Mesenchymal stem cell (in vitro differentiated cells and primary cell): ENCODE results near the gene SNF8.

ENCODE experiments used
- DNase-seq: peaks from one replicate; pipeline ENCODE4 v3.0.0-alpha.2; 2013
- H2AFZ ChIP-seq: one replicate; pipeline ENCODE4 v1.6.1; 2013; ENCODE audit warnings: low read depth, mild to moderate bottlenecking, control low read depth, inconsistent platforms, low read length, moderate library complexity
- H2AK5ac ChIP-seq: 2 replicates; pipeline ENCODE4 v1.6.1; 2013; ENCODE audit warnings: low read length, moderate library complexity, mild to moderate bottlenecking, inconsistent platforms; ENCODE audit not compliant: severe bottlenecking
- H2BK120ac ChIP-seq: one replicate; pipeline ENCODE4 v1.6.1; 2013; ENCODE audit warnings: low read depth, mild to moderate bottlenecking, inconsistent platforms, low read length, moderate library complexity
- H2BK12ac ChIP-seq, 2 experiments: one replicate each; pipeline ENCODE4 v1.6.1; 2013; ENCODE audit warnings: inconsistent platforms in 2 of 2, low read length in 2 of 2, mild to moderate bottlenecking in 2 of 2, moderate library complexity in 2 of 2, control low read depth in 1 of 2
- H2BK15ac ChIP-seq: one replicate; pipeline ENCODE4 v1.6.1; 2013; ENCODE audit warnings: mild to moderate bottlenecking, low read depth, inconsistent platforms; ENCODE audit not compliant: poor library complexity, severe bottlenecking
- H2BK5ac ChIP-seq: 2 replicates; pipeline ENCODE4 v1.6.1; 2013; ENCODE audit warnings: low read depth, mild to moderate bottlenecking, low read length, control low read depth, inconsistent platforms; ENCODE audit not compliant: poor library complexity, severe bottlenecking
- H3K14ac ChIP-seq, 2 experiments: one replicate each; pipeline ENCODE4 v1.6.1; 2013; ENCODE audit warnings: inconsistent platforms in 2 of 2, low read length in 2 of 2, control low read depth in 1 of 2, mild to moderate bottlenecking in 1 of 2, moderate library complexity in 1 of 2
- H3K18ac ChIP-seq, 2 experiments: one replicate each; pipeline ENCODE4 v1.6.1; 2013; ENCODE audit warnings: inconsistent platforms in 2 of 2, low read length in 2 of 2, control low read depth in 1 of 2, low read depth in 1 of 2, mild to moderate bottlenecking in 1 of 2
- H3K23ac ChIP-seq, 2 experiments: one replicate each; pipeline ENCODE4 v1.6.1; 2013; ENCODE audit warnings: inconsistent platforms in 2 of 2, low read length in 2 of 2, mild to moderate bottlenecking in 2 of 2, moderate library complexity in 2 of 2, control low read depth in 1 of 2
- H3K27ac ChIP-seq: 2 replicates; pipeline ENCODE4 v1.5.1; 2013; ENCODE audit warnings: mild to moderate bottlenecking, moderate library complexity, low read length, control low read depth, inconsistent platforms; ENCODE audit not compliant: poor library complexity, severe bottlenecking
- H3K27me3 ChIP-seq, 2 experiments: 2 replicates each; pipeline versions ENCODE4 v1.6.1 to v1.7.0; 2013; ENCODE audit warnings: low read length in 2 of 2, mild to moderate bottlenecking in 2 of 2, moderate library complexity in 2 of 2, control low read depth in 1 of 2, inconsistent platforms in 1 of 2; ENCODE audit not compliant: control insufficient read depth in 1 of 2, insufficient read depth in 1 of 2
- H3K36me3 ChIP-seq, 2 experiments: 2 replicates each; pipeline versions ENCODE4 v1.6.1 to v1.7.0; 2013; ENCODE audit warnings: low read length in 2 of 2, control low read depth in 1 of 2, inconsistent platforms in 1 of 2, low read depth in 1 of 2, mild to moderate bottlenecking in 1 of 2; ENCODE audit not compliant: insufficient read depth in 2 of 2, control insufficient read depth in 1 of 2
- H3K4ac ChIP-seq, 2 experiments: one replicate each; pipeline ENCODE4 v1.6.1; 2013; ENCODE audit warnings: inconsistent platforms in 2 of 2, low read length in 2 of 2, mild to moderate bottlenecking in 2 of 2, moderate library complexity in 2 of 2, control low read depth in 1 of 2, low read depth in 1 of 2
- H3K4me1 ChIP-seq: 2 replicates; pipeline ENCODE4 v1.6.1; 2013; ENCODE audit warnings: low read depth, low read length, control low read depth; ENCODE audit not compliant: control insufficient read depth, insufficient read depth
- H3K4me2 ChIP-seq: 2 replicates; pipeline ENCODE4 v1.6.1; 2013; ENCODE audit warnings: low read length, mild to moderate bottlenecking, inconsistent platforms; ENCODE audit not compliant: poor library complexity, severe bottlenecking
- H3K4me3 ChIP-seq, 2 experiments: 2 replicates each; pipeline versions ENCODE4 v1.5.1 to v1.7.0; 2013; ENCODE audit warnings: low read length in 2 of 2, mild to moderate bottlenecking in 2 of 2, control low read depth in 1 of 2, low read depth in 1 of 2; ENCODE audit not compliant: insufficient read depth in 1 of 2
- H3K79me1 ChIP-seq: replicated peaks from 2 replicates; pipeline ENCODE4 v1.6.1; 2013; ENCODE audit warnings: mild to moderate bottlenecking, control low read depth, low read length, inconsistent platforms; ENCODE audit not compliant: poor library complexity, severe bottlenecking
- H3K9ac ChIP-seq: 2 replicates; pipeline ENCODE4 v1.7.0; 2013; ENCODE audit warnings: mild to moderate bottlenecking, low read length, moderate library complexity
- H3K9me3 ChIP-seq: 2 replicates; pipeline ENCODE4 v1.7.0; 2013; ENCODE audit warnings: mild to moderate bottlenecking, low read length; ENCODE audit not compliant: control insufficient read depth
- H4K8ac ChIP-seq: one replicate; pipeline ENCODE4 v1.6.1; 2013; ENCODE audit warnings: inconsistent platforms, mild to moderate bottlenecking, low read length, moderate library complexity
- H4K91ac ChIP-seq: one replicate; pipeline ENCODE4 v1.6.1; 2013; ENCODE audit warnings: mild to moderate bottlenecking, low read length, inconsistent platforms
- WGBS: methylation state at CpG from one replicate; pipeline ENCODE4 v1.1.7; 2013; ENCODE audit warnings: mixed read lengths; 5-methylcytosine and 5-hydroxymethylcytosine counted together

Gene SNF8

DNA sequence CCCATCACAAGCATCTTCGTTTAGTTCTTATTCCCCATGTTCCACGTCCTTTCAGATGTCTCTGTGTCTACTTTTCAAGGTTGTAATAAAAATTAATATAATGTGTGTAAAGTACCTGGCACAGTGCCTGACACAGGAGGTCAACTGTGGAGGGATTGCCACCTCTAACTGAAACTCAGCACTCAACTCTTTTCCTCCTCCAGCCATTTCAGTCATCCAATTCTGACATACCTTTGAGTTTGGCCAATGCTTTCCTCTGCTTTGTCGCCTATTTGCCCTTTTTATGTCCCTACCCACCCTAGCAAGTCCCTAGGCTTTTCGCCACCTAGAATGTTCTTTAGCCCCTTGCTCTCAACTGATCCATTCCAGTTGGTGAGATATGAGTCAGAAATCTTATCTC lies 34.9 kb downstream of the SNF8 start:
- Histone ChIP-seq H3K79me1 (no peaks in the 10 kb centered on the region), H3K23ac (no peak overlapping the region), H2AFZ (no peak overlapping the region), H2BK5ac (no peak overlapping the region), H3K9ac (peak overlapping the region; percentile 100), H2BK15ac (no peak overlapping the region), H4K8ac (no peak overlapping the region), H2BK12ac (no peak overlapping the region), H4K91ac (no peak overlapping the region), H3K36me3 (peaks cover 15 to 39% of the 10 kb centered on the region in 2 experiments), H2AK5ac (no peak overlapping the region), H3K18ac (no peak overlapping the region), H3K4me1 (peaks cover 14% of the 10 kb centered on the region), H3K4ac (no peak overlapping the region), H3K4me3 (peak overlapping the region in 1 of 2 experiments; percentile 84), H3K27ac (peak overlapping the region; percentile 41), H3K14ac (no peak overlapping the region), H3K4me2 (peak overlapping the region; percentile 83), H2BK120ac (no peak overlapping the region), H3K27me3 (no peaks in the 10 kb centered on the region), H3K9me3 (no peaks in the 10 kb centered on the region)
- 94% methylated on average over 2 of the region's 4 CpGs for WGBS
- DNase-seq: peak; percentile 35

- H2BK15ac ChIP-seq: peak overlapping the region; percentile 94
These were observed 35.7 kb downstream of the SNF8 start for GRCh38 chr17:48908853-48909394.

DNA sequence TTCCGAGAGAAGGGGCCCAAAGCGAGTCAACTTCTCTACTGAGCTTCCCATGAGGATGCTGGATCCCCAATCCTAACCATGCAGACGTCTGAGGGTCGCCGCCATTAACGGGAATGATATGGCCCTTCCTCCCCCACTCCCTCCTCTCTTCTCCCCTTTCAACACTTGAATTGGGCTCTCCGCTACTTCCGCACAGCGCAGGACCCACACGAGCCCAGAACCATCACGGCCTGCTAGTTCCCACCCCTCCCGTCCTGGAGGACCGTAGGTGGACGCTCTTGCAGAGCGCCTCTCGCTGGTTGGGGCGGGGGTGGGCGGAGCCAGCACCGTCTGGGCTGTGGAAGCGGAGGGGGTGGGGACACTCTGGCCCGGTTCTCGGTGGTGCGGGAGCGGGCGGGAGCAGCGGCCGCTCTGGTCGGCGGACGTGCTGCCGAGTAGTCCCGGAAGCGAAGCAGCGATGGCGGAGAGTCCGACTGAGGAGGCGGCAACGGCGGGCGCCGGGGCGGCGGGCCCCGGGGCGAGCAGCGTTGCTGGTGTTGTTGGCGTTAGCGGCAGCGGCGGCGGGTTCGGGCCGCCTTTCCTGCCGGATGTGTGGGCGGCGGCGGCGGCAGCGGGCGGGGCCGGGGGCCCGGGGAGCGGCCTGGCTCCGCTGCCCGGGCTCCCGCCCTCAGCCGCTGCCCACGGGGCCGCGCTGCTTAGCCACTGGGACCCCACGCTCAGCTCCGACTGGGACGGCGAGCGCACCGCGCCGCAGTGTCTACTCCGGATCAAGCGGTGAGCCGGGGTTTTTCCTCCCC lies 36.4 kb downstream of the SNF8 start, which contains the start of gene UBE2Z:
TSS of gene UBE2Z (plus strand) at position 361 of the 797 bp plus-strand sequence. CDS start at position 458, 97 bp downstream.
- Histone ChIP-seq H3K27ac (peak within 1 kb of the TSS; percentile 90), H3K79me1 (peaks cover 2% of the 10 kb centered on the region), H3K4me3 (peak within 1 kb of the TSS; percentile 84 to 96), H3K18ac (peak within 1 kb of the TSS; percentile 94 to 99), H4K8ac (peak within 1 kb of the TSS; percentile 97), H3K9me3 (no peaks in the 10 kb centered on the region), H3K27me3 (no peaks in the 10 kb centered on the region), H3K14ac (peak within 1 kb of the TSS; percentile 74 to 96), H3K4ac (peak within 1 kb of the TSS; percentile 94 to 98), H2AFZ (peak within 1 kb of the TSS; percentile 74), H3K36me3 (peaks cover 9 to 28% of the 10 kb centered on the region in 2 experiments), H2BK15ac (peak within 1 kb of the TSS; percentile 94), H3K4me2 (peak within 1 kb of the TSS; percentile 83), H2AK5ac (peak within 1 kb of the TSS; percentile 73), H3K23ac (peak within 1 kb of the TSS; percentile 79 to 84), H2BK5ac (peak within 1 kb of the TSS; percentile 93), H2BK12ac (peak within 1 kb of the TSS in 1 of 2 experiments; percentile 54), H3K4me1 (peaks cover 16% of the 10 kb centered on the region), H4K91ac (peak within 1 kb of the TSS; percentile 94), H3K9ac (peak within 1 kb of the TSS; percentile 100), H2BK120ac (peak within 1 kb of the TSS; percentile 99)
- DNase-seq: peak; percentile 96
- under 1% methylated on average over 27 of the region's 81 CpGs for WGBS

More at GRCh38 chr17:48908853-48909394, 35.7 kb downstream of the SNF8 start:
- Histone ChIP-seq H4K8ac (peak overlapping the region; percentile 88), H3K4me1 (peaks cover 16% of the 10 kb centered on the region), H3K27me3 (no peaks in the 10 kb centered on the region), H3K23ac (peak overlapping the region in 1 of 2 experiments; percentile 79), H3K36me3 (peaks cover 15 to 34% of the 10 kb centered on the region in 2 experiments), H2AFZ (no peak overlapping the region), H2AK5ac (no peak overlapping the region), H3K18ac (peak overlapping the region; percentile 94 to 99), H4K91ac (peak overlapping the region; percentile 94), H2BK120ac (peak overlapping the region; percentile 99), H3K4me2 (peak overlapping the region; percentile 83), H3K4ac (peak overlapping the region; percentile 87 to 98), H3K14ac (peak overlapping the region; percentile 74 to 96), H3K9ac (peak overlapping the region; percentile 100), H2BK12ac (no peak overlapping the region), H3K4me3 (peak overlapping the region; percentile 84 to 96), H3K9me3 (no peaks in the 10 kb centered on the region), H3K79me1 (peaks cover 2% of the 10 kb centered on the region), H3K27ac (peak overlapping the region; percentile 88), H2BK5ac (peak overlapping the region; percentile 93)
- under 1% methylated on average over 35 of the region's 36 CpGs for WGBS
- DNase-seq: peak; percentile 90

- Histone ChIP-seq H2BK120ac (no peak overlapping the region), H3K27me3 (no peaks in the 10 kb centered on the region), H3K23ac (peak overlapping the region; percentile 34 to 60)
These were observed 37.0 kb downstream of the SNF8 start for GRCh38 chr17:48907713-48908046.

More at GRCh38 chr17:48907713-48908046, 37.0 kb downstream of the SNF8 start:
- Histone ChIP-seq H2BK12ac (no peak overlapping the region), H3K4me3 (peak overlapping the region; percentile 84 to 96), H3K9me3 (no peaks in the 10 kb centered on the region), H2AK5ac (peak overlapping the region; percentile 73), H2AFZ (peak overlapping the region; percentile 7), H2BK5ac (no peak overlapping the region), H3K4me1 (peaks cover 18% of the 10 kb centered on the region), H2BK15ac (no peak overlapping the region), H4K8ac (peak overlapping the region; percentile 97), H3K4me2 (peak overlapping the region; percentile 69), H3K4ac (peak overlapping the region; percentile 1 to 94), H3K9ac (peak overlapping the region; percentile 100), H4K91ac (peak overlapping the region; percentile 83), H3K27ac (peak overlapping the region; percentile 90), H3K36me3 (peaks cover 5 to 22% of the 10 kb centered on the region in 2 experiments), H3K18ac (peak overlapping the region; percentile 30 to 86), H3K14ac (peak overlapping the region; percentile 57 to 61), H3K79me1 (peaks cover 2% of the 10 kb centered on the region)
- 0% methylated on average over 1 of the region's 2 CpGs for WGBS
- DNase-seq: peak; percentile 89
